GM21737 (cell line): ENCODE data around the gene PRSS8.
"Not testable (repeated sequence)": the region's sequence is repeated elsewhere in the genome, so short reads cannot be mapped to it uniquely, and the experiment has no call there.

Source experiments
- ATAC-seq: cut with Tn5 transposase; IDR thresholded peaks from one replicate; pipeline ENCODE4 v1.9.1; 2021; ENCODE audit warnings: mild to moderate bottlenecking, moderate library complexity; ENCODE audit not compliant: unreplicated experiment

Gene PRSS8

GRCh38 chr16:31135535-31136286 lies at the start of gene PRSS8:
Gene PRSS8 (minus strand): TSS chr16:31135727. CDS start chr16:31135498, 229 bp downstream.
- no peak for ATAC-seq

GRCh38 chr16:31184888-31185287 lies 49.4 kb upstream of the PRSS8 start:
- no peak for ATAC-seq

DNA sequence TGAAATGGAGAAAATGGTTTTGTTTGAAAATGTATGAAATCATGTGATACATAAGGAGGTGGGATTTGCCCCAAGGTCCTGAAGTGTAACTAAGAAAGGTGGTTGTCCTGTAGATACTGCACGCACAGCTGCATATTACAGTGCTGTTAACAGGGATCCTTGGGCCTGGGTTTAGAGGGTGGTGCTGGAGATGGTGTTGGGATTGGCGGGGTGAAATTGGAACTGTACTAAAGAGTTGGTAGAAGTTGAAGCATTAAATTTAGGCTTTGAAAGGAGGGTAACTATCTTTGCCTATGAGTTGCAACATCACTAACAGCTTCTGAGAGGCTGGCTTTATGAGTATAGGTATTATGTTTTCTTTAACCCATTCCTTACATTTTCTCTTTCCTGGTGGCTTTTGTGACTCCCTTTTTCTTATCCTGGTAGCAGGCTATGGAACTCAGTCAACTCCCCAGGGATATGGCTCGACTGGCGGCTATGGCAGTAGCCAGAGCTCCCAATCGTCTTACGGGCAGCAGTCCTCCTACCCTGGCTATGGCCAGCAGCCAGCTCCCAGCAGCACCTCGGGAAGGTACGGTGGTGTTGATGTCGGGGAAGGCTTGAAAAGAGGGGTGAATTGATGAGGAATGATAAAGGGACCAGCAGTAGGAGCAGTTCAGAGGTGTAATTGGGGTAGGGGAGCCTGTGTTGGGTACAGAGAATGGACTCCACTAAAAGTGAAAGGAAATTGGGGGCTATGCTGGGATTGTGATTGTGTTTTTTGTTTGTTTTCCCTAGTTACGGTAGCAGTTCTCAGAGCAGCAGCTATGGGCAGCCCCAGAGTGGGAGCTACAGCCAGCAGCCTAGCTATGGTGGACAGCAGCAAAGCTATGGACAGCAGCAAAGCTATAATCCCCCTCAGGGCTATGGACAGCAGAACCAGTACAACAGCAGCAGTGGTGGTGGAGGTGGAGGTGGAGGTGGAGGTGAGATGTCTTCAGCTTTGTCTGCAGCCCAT lies 48.2 kb upstream of the PRSS8 start:
- ATAC-seq, result no peak

DNA sequence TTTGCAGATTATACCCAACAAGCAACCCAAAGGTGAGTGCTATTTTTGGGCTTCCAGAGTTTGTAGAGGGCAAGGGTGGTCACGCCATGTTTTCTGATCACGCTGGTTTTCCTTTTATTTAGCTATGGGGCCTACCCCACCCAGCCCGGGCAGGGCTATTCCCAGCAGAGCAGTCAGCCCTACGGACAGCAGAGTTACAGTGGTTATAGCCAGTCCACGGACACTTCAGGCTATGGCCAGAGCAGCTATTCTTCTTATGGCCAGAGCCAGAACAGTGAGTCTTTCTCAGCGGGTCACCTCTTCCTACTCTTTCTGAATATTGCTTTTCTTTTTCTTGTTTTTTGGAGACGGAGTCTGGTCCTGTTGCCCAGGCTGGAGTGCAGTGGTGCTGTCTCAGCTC lies 46.9 kb upstream of the PRSS8 start:
- ATAC-seq, result no peak

GRCh38 chr16:31181102-31181830 lies 45.7 kb upstream of the PRSS8 start:
- no peak for ATAC-seq

DNA sequence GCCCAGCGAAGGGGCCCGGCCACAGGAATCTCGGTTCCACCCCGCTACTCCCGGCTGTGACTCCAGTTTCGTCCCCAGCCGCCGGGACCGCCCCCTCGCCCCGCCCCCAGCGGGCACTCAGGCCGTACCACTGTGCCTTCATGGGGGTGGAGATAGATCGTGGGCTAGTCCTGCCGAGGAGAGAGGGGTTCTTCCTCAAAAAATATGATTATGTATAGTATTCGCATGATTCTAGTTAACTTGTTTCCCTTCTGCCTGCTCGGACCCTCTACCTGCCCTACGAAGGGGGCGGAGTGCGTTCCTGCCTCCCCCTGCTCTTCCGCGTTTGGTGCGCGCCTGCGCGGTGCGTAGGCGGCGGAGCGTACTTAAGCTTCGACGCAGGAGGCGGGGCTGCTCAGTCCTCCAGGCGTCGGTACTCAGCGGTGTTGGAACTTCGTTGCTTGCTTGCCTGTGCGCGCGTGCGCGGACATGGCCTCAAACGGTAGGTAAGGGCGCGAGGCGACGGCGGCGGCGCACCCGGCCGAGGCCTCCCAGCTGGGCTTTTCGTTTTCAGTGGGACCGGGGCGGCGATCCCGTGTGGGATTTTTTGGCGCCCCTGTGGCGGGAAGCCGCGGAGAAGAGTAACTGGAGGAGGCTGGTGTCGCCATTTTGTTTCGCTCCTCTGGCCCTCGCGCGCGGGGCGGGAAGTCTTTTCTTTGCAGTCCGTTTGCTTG lies 44.4 kb upstream of the PRSS8 start, which contains the start of gene FUS:
Gene FUS (plus strand): TSS at position 393 of the 713 bp plus-strand sequence. CDS start 76 bp downstream, at position 469.
- ATAC-seq, result peak; percentile 56

DNA sequence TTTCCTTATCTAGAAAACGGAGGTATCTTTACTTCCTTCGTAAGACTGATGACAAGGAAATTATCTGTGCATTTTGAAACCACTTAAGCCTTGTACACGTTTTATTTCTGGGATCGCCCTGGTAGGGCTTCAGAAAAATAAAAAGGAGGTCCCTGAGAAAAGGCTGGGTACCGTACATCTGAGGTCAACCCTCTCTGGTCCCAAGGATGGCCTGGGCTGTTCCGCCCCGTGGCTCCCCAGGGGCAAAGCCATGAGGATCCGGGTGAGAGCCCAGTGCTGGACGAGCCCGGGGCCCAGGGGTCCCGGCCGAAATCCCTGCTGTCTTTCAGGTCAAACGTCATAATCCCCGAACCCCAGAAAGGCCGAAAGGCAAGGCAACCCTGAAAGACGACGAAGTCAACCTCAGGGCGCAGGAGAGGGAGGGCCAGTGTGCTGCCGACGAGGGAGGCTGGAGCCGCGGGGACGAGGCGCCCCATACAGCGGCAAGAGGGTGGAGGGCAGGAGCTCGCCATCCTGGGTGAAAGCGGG lies 43.8 kb upstream of the PRSS8 start:
- ATAC-seq, result peak; percentile 2

GRCh38 chr16:31177136-31177535 lies 41.6 kb upstream of the PRSS8 start:
- no peak for ATAC-seq

GRCh38 chr16:31170048-31170447 lies 34.5 kb upstream of the PRSS8 start:
- not testable (repeated sequence) for ATAC-seq

- no peak for ATAC-seq
These were observed 33.3 kb upstream of the PRSS8 start for GRCh38 chr16:31168848-31169247.

DNA sequence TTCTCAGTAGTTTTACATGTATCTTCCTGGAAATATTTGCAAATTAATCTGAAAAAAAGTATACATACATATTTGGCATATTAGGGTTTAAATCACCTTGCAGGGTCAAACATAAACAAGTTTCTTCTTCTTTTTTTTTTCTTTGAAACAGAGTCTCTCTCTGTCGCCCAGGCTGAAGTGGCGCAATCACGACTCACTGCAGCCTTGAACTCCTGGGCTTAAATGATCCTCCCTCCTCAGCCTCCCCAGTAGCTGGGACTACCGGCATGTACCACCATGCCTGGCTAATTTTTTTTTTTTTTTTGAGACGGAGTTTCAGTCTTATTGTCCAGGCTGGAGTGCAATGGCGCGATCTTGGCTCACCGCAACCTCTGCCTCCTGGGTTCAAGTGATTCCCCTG lies 31.8 kb upstream of the PRSS8 start:
- ATAC-seq, result no peak

DNA sequence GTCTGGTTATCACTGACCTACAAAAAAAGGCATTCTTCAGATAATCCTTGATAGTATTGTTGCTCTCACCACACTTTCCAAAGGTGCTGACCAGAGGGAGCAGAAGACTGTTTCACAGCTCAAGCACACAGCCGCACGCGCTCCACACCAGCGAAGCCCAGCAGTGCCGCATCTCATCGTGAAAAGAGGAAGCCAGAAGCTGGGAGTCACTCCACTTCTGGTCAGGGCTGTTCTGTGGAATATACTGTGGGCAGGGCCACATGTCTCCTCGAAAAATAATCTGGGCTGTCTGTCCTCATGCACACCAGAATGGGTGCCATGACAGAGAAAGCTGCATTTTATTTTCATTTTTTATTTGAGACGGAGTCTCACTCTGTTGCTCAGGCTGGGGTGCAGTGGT lies 21.6 kb upstream of the PRSS8 start:
- no peak for ATAC-seq

GRCh38 chr16:31150976-31151375 lies 15.4 kb upstream of the PRSS8 start:
- not testable (repeated sequence) for ATAC-seq

DNA sequence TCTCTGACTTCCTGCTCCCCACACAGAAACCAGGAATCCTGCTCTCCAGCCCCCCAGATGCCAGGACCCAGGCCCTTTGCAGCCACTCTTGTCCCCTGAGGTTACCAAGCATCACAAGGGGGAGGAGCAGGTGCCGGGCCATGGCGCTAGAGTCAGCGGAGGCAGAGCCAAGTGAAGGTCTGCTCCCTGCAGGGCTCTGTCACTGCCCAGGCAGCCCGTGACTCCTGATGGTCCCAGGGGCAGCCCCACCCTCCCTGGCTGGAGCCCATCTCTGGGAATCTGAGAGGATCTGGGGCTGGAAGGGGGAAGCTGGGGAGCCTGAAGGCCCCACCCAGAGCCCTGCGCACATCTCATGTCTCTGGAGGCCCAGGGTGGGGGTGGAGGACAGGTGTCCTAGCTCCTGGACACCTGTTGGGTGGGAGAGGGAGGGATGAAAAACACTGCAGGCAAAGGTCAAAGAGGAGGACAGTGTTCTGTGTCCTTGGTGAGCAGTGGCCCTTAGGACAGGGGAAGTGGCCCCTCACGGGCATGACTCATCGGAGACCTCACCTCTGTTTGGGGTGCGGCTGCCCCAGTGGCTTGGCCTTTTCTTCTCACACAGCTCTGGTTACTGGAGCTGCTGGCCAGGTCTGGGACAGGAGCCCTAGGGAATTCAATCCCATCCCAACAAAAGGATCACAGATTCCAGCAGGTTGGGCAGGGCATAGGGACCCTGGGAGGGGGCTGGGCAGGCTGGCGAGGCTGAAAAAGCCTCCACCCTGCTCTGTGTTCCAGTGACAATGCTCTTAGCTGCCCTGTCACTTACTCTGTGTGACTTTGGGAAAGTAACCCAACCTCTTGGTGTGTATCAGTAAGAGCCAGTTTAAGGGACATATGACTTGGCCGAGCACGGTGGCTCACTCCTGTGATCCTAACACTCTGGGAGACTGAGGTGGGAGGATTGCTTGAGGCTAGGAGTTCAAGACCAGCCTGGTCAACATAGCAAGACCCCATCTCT lies 14.7 kb upstream of the PRSS8 start, which contains the start of gene PRSS36:
Gene PRSS36 (minus strand): TSS at position 173 of the 997 bp plus-strand sequence. CDS start 31 bp downstream, at position 142.
- no peak for ATAC-seq

DNA sequence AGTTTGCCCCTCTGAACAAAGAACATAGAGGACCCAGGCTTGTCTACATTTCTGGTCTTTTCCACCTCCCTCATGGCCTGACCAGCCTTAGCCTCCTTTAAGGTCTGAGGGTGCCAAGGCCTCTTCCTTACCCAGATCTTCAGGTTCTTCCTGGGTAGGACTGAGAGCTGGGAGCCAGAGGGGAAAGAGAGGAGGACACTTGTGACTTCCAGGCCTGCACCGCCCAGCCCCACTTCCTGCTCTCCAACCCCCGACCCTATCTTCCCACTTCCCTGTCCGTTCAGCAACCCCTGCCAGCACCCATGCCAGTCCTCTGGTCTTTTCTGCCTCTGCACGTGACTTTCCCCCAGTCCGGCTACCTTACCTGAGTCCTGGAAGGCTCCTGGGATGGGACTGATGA lies 13.8 kb upstream of the PRSS8 start:
- no peak for ATAC-seq

GRCh38 chr16:31148896-31149295 lies 13.4 kb upstream of the PRSS8 start:
- no peak for ATAC-seq

DNA sequence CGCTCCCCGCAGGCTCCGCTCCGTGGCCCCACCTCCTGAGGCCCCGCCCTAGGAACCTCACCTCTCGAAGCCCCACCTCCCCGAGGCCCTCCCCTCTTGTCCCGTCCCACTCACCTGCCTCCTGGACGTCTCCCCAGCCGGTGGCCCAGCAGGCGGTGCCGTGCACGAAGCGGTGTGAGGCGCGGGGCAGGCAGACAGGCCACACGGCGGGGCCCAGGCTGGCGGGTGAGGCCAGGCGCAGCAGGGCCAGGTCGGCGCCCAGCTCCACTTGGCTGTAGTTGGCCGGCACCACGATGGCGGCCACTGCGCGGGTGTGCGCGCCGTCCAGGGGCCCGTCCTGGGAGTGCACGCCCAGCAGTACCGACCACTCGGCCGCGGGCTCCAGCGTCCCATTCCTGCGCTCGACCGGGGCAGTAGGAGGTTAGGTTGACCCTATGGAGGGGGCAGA lies 12.8 kb upstream of the PRSS8 start:
- no peak for ATAC-seq

DNA sequence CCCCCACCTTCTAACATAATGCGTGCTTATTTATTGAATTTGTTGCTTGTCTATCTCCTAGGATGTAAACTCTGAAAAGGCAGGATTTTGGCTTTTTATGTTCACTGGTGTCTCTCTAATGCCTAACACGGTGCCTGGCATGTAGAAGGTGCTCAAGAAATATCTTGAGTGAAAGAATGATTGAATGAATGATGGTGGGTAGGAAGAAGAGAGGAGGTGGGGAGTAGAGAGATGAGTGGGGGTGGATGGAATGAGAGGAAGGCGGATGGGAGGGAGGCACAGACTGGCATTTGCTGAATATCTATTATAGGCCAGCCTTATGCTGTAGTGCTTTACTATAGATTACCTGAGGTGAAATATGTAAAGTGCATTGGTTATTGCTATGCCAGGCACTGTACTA lies 12.0 kb upstream of the PRSS8 start:
- no peak for ATAC-seq
